HG02678 (cell line): ENCODE results near the gene MKNK1.

Source experiments
- ATAC-seq: cut with Tn5 transposase; IDR thresholded peaks from one replicate; pipeline ENCODE4 v1.9.1; 2021; ENCODE audit warnings: mild to moderate bottlenecking, moderate library complexity; ENCODE audit not compliant: unreplicated experiment

The MKNK1 gene

GRCh38 chr1:46568461-46568891, 35.6 kb downstream of the MKNK1 start:
- ATAC-seq = no peak

GRCh38 chr1:46563341-46563740, 40.7 kb downstream of the MKNK1 start:
- ATAC-seq = no peak

- no peak for ATAC-seq
Measured at GRCh38 chr1:46562498-46562897, 41.6 kb downstream of the MKNK1 start.

- ATAC-seq = no peak
Measured at GRCh38 chr1:46558966-46559365, 45.1 kb downstream of the MKNK1 start.

- ATAC-seq = no peak
Measured at GRCh38 chr1:46558141-46558963, 45.7 kb downstream of the MKNK1 start.

- no peak for ATAC-seq
Measured at GRCh38 chr1:46557403-46557802, 46.7 kb downstream of the MKNK1 start.

- no peak for ATAC-seq
Measured at GRCh38 chr1:46556822-46557221, 47.2 kb downstream of the MKNK1 start.

- ATAC-seq = no peak
Measured at GRCh38 chr1:46555826-46556619, 48.0 kb downstream of the MKNK1 start.

- ATAC-seq = no peak
Measured at GRCh38 chr1:46554597-46555381, 49.3 kb downstream of the MKNK1 start.

- ATAC-seq = no peak
Measured at GRCh38 chr1:46554236-46554596, 49.9 kb downstream of the MKNK1 start.

GRCh38 chr1:46553506-46553905, 50.6 kb downstream of the MKNK1 start:
- ATAC-seq = no peak

- no peak for ATAC-seq
Measured at GRCh38 chr1:46552357-46553237, 51.5 kb downstream of the MKNK1 start.

GRCh38 chr1:46551597-46552095, 52.4 kb downstream of the MKNK1 start, which contains the start of gene KNCN:
KNCN (minus strand) TSS chr1:46551647; CDS start chr1:46551215, 432 bp downstream.
- no peak for ATAC-seq

- ATAC-seq = no peak
Measured at GRCh38 chr1:46550751-46551231, 53.3 kb downstream of the MKNK1 start.

GRCh38 chr1:46549697-46550681, 54.1 kb downstream of the MKNK1 start:
- no peak for ATAC-seq

GRCh38 chr1:46547481-46548383, 56.3 kb downstream of the MKNK1 start:
- ATAC-seq = no peak

- ATAC-seq = no peak
Measured at GRCh38 chr1:46546210-46546609, 57.9 kb downstream of the MKNK1 start.

GRCh38 chr1:46545784-46546183, 58.3 kb downstream of the MKNK1 start:
- no peak for ATAC-seq
